GM20000 (cell line): ENCODE data around the gene CRELD2.

ENCODE experiments used
- DNase-seq: peaks from one replicate; pipeline ENCODE4 v3.0.0; 2012; ENCODE audit warnings: low spot score
- TF ChIP-seq, protein P1 (sequence below): IDR thresholded peaks from 2 replicates; pipeline ENCODE4 v1.5.1; 2012; ENCODE audit warnings: mild to moderate bottlenecking, control low read depth; ENCODE audit errors: extremely low read depth, missing control alignments

CRELD2 gene

DNA sequence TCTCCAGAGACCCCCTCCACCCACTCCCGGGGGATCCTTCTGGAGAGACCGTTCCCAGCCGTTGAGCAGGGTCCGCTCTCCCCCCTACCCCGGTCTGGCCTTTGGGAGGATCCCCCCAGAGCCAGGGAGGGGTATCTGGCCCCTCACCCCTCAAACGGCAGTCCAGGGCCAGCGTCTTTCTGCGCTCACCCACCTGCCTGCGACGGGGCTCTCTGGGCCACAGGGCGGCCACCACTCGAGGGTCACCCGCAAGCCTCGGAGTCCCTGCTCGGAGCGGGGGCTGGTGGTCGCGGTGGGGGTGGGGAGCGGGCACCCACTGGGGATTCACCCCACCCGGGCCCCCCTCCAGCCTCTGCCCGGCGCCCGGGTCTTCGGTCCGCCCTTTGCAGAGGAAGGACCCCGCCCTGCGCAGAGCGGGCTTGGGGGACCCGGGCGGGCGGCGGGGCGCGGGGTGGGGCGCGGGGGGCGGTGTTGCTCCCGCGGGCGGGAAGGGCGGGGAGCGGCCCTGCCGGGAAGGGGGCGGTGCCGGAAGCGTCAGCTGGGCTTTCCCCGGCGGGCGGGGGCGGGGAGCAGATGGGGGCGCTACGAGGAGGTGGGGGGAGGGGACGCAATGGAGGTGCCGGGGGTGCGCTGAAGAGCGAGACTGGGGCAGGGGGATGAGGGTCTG, 16.6 kb downstream of the CRELD2 start:
- TF ChIP-seq, protein P1, sequence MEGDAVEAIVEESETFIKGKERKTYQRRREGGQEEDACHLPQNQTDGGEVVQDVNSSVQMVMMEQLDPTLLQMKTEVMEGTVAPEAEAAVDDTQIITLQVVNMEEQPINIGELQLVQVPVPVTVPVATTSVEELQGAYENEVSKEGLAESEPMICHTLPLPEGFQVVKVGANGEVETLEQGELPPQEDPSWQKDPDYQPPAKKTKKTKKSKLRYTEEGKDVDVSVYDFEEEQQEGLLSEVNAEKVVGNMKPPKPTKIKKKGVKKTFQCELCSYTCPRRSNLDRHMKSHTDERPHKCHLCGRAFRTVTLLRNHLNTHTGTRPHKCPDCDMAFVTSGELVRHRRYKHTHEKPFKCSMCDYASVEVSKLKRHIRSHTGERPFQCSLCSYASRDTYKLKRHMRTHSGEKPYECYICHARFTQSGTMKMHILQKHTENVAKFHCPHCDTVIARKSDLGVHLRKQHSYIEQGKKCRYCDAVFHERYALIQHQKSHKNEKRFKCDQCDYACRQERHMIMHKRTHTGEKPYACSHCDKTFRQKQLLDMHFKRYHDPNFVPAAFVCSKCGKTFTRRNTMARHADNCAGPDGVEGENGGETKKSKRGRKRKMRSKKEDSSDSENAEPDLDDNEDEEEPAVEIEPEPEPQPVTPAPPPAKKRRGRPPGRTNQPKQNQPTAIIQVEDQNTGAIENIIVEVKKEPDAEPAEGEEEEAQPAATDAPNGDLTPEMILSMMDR = no peak
- DNase-seq = peak; percentile 90

DNA sequence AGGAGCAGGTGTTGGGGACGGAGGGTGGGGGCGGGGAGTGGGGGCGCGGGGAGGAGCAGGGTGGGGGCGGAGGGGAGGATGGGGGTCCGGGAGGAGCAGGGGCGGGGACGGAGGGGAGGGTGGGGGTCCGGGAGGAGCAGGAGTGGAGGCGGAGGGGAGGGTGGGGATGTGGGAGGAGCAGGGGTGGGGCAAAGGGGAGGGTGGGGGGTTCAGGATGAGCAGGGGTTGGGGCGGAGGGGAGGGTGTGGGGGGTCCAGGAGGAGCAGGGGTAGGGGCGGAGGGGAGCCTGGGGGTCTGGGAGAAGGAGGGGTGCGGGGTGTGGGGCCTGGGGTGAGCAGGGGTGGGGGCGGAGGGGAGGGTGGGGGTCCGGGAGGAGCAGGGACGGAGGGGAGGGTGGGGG, 17.1 kb downstream of the CRELD2 start:
- DNase-seq = peak; percentile 80
- TF ChIP-seq, protein P1 = no peak

DNA sequence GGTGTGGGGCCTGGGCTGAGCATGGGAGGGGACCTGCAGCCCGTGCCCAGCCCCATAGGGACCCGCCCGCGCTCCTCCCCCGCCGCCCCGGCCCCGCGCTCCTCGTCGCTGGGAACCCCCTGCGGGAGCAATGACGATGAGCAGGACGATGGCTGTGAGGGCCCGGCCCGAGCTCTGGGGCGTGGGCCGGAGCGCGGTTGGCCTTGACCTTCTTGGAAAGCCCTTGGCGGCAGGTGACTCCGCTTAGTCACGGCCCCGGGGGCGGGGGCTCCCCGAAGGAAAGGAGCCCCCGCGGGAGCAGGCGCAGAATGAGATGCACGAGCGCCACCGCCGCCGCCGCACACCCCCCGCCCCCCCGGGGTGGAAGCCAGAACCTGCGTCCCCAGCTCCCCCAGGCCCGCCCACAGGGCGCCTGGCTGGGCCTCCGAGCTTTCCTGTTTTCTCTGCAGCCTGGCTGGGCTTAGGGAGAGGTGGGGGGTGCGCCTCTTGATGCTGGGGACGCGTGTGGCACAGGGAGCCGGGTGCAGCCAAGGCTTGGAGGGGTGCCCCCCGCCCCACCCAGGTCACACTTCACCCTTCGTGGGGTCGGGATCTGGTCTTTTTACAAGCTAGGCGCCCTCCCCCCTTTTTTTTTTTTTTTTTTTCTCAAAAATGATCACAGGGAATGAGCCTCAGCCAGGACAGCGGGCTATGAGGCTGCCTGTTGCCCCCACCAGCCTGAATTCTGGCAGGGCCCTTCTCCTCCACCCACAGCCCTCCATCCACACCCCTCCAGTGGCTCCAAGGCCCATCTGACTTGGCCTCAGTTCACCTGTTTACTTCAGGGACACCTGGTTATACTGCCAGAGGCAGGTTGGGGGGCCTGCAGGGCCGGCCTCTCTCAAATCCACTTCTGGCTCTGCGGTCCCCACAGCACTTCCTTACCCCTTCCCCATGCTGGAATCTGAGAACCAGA, 17.9 kb downstream of the CRELD2 start:
- TF ChIP-seq, protein P1 = no peak
- DNase-seq = peak; percentile 93

DNA sequence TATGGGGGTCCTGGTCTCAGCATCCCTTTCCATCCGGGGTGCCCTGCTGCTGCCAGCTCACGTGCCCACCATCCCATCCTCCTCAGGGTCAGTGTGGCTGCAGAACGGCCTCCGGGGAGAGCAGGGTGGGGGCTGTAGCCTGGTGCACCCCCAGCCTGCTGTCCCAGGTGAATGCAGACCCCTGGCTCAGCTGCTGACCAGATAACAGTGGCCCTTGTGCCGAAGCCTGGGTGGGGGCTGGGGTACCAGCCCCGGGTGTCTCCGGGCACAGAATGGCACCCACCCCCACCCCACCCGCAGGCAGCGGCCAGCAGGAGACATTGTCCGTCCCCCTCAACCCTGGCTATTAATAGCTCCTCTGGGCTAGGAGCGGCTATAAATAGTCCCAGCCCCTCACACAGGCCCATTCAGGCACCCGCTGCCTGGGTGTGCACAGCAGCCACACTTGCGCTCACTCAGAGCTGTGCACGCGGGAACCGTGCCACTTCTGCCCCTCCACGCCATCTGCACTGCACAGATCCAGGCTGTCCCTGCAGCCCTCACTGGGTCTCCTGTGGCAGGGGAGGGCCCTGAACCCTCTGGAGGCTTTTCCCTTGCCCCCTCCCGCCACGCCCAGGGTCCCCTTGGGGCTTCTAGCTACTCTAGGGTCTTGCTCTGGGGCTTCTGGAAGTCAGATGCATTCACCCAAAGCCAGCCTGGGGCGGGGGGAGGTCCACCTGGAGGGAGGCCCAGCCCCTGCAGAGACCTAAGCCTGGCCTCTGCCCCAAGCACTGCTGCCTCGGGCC, 18.7 kb downstream of the CRELD2 start:
- TF ChIP-seq, protein P1 = no peak
- DNase-seq = no peak

DNA sequence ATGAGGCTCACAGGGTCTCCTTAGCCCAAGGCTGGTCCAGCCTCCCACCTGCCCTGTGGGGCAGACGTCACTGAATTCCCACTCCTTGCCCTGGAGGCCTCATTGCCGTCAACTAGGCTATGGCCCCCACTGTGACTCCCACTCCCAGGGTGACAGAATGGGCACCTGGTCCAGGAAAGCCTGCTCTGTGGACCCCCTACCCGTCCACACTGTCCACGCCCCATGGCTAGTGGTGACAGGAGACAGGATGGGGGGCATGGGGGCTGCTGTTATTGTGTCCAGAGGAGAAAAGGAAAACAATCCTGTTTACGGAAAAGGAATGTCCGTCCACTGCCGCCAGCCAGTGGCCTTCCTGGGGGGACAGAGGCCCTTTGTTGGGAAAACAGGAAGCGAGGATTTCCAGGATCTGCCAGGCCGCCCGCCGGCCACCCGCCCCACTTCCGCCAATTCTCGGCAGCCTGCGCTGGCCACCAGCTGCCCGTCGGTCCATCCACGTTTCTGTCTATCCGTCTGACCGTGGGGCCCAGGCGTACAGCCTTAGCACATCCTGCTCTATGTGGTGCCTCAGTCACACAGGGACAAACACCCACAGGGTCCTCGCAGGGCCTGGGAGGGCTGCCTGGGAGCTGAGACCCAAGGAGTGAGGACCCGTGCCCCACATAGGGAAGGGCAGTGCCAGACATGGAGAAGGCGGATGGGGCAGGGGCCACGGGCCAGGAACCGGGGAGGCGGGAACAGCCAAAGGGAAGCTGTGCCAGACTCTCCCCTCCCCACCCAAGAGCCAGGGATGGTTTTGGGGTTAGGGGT, 19.5 kb downstream of the CRELD2 start:
- no peak for DNase-seq
- TF ChIP-seq, protein P1 = no peak

DNA sequence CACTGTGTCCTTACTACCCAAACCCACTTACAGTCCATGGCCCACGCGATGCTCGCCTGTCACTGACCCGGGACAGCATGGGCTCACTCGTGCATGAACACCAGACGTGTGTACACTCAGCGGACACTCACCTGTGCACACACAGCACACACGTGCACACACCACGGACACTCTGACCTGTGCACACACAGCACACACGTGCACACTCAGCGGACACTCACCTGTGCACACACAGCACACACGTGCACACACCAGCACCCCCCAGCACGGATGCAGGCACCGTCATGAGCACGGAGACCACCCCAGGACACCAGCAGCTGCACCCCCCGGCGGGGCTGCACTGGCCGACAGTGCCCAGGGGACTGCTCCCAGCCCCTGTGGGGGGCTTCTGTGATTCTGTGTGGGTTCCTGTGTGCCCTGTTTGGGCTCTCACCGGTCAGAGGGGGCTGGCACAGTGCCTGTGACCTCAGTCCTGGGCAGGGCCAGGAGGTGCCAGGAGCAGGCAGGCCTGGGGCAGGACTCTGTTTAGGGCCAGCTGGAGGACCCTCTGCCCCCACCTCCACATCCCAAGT, 20.2 kb downstream of the CRELD2 start:
- TF ChIP-seq, protein P1 = no peak
- DNase-seq = no peak
